Neutrophil (primary cell): ENCODE data around the gene OSBPL2.

Experiments
- H3K27ac ChIP-seq: fragments of 200-600 bp; sonication (generic); 2 replicates; pipeline ENCODE4 v1.5.1; 2016; ENCODE audit warnings: mild to moderate bottlenecking, moderate library complexity
- H3K27me3 ChIP-seq: fragments of 200-600 bp; sonication (generic); 2 replicates; pipeline ENCODE4 v1.6.0; 2016; ENCODE audit warnings: mild to moderate bottlenecking
- H3K36me3 ChIP-seq: fragments of 200-600 bp; sonication (generic); 2 replicates; pipeline ENCODE4 v1.5.1; 2017
- H3K4me1 ChIP-seq, 2 experiments: fragments of 200-600 bp in 1 of 2; sonication (generic) in 1 of 2; 1 replicate in 1 of 2; 2 replicates in 1 of 2; pipeline versions ENCODE4 v1.5.1 to v1.6.1; 2013 to 2016; ENCODE audit warnings: low read depth in 1 of 2, low read length in 1 of 2, mild to moderate bottlenecking in 1 of 2, moderate library complexity in 1 of 2; ENCODE audit not compliant: control insufficient read depth in 1 of 2, insufficient read depth in 1 of 2
- H3K4me3 ChIP-seq, 2 experiments: fragments of 200-600 bp in 1 of 2; sonication (generic) in 1 of 2; 1 replicate in 1 of 2; 2 replicates in 1 of 2; pipeline ENCODE4 v1.5.1; 2013 to 2016; ENCODE audit warnings: low read depth in 1 of 2, low read length in 1 of 2, mild to moderate bottlenecking in 1 of 2, moderate library complexity in 1 of 2
- H3K9me3 ChIP-seq: fragments of 200-600 bp; sonication (generic); 2 replicates; pipeline ENCODE4 v1.5.1; 2016
- TF ChIP-seq, protein P1 (sequence below): fragments of 200-600 bp; sonication (generic); IDR thresholded peaks from 2 replicates; pipeline ENCODE4 v1.5.1; 2016; ENCODE audit warnings: antibody characterized with exemption

Gene OSBPL2

DNA sequence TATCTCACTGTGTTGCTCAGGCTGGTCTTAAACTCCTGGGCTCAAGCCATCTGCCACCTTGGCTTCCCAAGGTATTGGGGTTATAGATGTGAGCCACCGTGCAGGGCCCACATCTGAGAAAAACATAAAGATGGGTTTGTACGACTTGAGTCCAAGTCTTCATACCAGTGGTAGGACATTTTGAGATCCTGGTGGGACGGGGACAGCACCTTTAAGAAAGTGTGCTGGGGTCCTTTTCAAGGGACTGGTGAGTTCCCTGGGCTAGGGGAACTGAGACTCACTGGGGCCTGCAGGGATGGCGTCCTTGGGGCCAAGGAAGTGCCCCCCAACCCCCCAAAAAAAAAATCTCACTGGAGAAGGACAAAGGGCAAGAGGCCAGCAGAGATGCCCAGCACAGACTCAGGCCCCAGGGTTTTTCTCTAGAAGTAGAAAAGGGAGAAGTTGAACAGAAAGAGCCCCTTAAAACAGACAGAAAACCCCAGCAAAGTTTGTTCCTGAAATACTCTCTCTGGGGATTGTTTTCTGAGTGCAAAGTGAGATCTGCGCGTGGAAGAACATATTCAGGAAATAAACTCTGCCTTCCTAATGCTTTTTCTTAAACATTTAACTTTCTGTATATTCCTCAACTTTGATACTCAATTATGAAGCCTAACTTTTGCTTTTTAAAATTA is 10.7 kb downstream of the OSBPL2 start:
- peaks cover 15 to 31% of the 10 kb centered on the region in 2 experiments for H3K4me1 ChIP-seq
- no peak overlapping the region for H3K4me3 ChIP-seq
- H3K36me3 ChIP-seq = peaks cover 45% of the 10 kb centered on the region
- TF ChIP-seq, protein P1, sequence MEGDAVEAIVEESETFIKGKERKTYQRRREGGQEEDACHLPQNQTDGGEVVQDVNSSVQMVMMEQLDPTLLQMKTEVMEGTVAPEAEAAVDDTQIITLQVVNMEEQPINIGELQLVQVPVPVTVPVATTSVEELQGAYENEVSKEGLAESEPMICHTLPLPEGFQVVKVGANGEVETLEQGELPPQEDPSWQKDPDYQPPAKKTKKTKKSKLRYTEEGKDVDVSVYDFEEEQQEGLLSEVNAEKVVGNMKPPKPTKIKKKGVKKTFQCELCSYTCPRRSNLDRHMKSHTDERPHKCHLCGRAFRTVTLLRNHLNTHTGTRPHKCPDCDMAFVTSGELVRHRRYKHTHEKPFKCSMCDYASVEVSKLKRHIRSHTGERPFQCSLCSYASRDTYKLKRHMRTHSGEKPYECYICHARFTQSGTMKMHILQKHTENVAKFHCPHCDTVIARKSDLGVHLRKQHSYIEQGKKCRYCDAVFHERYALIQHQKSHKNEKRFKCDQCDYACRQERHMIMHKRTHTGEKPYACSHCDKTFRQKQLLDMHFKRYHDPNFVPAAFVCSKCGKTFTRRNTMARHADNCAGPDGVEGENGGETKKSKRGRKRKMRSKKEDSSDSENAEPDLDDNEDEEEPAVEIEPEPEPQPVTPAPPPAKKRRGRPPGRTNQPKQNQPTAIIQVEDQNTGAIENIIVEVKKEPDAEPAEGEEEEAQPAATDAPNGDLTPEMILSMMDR = no peak
- no peaks in the 10 kb centered on the region for H3K27me3 ChIP-seq
- no peaks in the 10 kb centered on the region for H3K9me3 ChIP-seq
- H3K27ac ChIP-seq = peak overlapping the region; percentile 7

DNA sequence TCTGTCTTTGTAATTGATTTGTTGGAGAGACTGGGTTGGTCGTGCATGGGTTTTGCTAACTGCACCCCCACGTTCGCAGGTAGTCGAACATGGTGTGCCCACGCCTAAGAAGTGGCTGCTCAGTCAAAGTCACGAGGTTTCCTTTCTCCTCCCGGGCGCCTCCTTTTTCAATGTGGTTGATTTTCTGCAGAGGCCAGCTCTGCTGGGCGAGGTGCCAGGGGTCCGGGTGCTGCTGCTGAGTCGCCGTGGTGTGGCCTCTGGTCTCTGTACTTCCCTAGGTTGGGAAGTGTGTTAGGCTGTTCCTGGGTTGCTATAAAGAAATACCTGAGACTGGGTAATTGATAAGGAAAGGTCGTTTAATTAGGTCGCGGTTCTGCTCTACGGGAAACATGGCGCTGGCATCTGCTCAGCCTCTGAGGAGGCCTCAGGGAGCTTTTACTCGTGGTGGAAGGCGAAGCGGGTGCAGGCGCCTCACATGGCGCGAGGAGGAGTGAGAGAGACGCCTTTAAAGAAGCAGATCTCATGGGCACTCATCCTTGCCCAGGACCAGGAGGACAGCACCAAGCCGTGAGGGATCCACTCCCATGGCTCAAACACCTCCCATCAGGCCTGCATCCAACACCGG is 14.1 kb downstream of the OSBPL2 start:
- TF ChIP-seq, protein P1 = no peak
- Histone ChIP-seq H3K4me1 (no peaks in the 10 kb centered on the region), H3K4me3 (no peak overlapping the region), H3K27ac (no peak overlapping the region), H3K36me3 (peaks cover 48% of the 10 kb centered on the region), H3K27me3 (no peaks in the 10 kb centered on the region), H3K9me3 (no peaks in the 10 kb centered on the region)

DNA sequence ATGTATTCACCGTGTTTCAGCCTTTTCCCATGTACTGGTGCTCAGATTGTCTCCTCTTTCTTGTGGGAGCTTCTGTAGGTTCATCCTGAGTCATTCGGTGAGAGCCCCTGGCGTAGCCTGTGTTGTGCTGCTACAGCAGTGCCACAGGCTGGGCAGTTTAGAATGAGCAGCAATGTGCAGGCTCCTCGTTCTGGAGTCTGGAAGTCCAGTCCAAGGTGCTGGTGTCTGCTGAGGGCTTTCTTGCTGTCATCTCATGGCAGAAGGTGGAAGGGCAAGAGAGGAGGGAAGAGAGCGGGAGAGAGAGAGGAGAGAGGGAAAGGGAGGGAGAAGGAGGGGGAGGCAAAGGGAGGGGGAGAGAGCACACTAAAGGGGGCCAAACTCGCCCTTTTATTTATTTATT is 15.1 kb downstream of the OSBPL2 start:
- H3K4me3 ChIP-seq = no peak overlapping the region
- peaks cover 57% of the 10 kb centered on the region for H3K36me3 ChIP-seq
- H3K27ac ChIP-seq = no peak overlapping the region
- no peaks in the 10 kb centered on the region for H3K4me1 ChIP-seq
- H3K27me3 ChIP-seq = no peaks in the 10 kb centered on the region
- no peaks in the 10 kb centered on the region for H3K9me3 ChIP-seq
- TF ChIP-seq, protein P1 = no peak

DNA sequence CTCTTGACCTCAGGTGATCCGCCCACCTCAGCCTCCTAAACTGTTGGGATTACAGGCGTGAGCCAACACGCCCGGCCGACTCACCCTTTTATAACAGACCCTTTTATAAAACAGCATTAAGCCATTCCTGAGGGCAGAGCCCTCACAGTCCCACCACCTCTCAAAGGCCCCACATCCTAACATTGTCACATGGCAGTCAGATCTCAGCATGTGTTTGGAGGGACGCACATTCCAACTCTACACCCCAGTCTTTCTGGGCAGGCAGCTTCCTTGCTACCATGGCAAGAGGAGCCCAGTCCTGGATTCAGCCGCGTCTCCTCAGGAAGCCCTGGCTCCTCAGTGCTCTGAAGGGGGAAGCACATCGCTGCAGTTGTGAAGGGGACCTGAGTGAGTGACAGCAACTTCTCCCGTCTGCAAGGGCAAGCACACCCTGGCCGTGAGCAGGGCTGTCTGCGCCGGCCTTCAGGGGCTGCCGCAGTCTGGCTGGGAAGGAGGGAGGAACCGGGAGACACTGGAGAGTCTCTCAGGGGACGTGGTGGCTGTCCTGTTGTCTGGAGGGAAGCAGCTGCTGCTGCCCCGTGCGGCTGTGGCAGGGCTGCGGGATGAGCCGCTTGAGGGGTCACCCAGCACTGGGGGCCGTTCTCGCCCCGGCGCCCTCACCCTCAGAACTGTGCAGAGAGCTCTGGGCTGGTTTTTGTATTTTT is 15.9 kb downstream of the OSBPL2 start:
- Histone ChIP-seq H3K27ac (no peak overlapping the region), H3K4me1 (no peaks in the 10 kb centered on the region), H3K4me3 (no peak overlapping the region), H3K36me3 (peaks cover 65% of the 10 kb centered on the region), H3K27me3 (no peaks in the 10 kb centered on the region), H3K9me3 (no peaks in the 10 kb centered on the region)
- TF ChIP-seq, protein P1 = no peak

DNA sequence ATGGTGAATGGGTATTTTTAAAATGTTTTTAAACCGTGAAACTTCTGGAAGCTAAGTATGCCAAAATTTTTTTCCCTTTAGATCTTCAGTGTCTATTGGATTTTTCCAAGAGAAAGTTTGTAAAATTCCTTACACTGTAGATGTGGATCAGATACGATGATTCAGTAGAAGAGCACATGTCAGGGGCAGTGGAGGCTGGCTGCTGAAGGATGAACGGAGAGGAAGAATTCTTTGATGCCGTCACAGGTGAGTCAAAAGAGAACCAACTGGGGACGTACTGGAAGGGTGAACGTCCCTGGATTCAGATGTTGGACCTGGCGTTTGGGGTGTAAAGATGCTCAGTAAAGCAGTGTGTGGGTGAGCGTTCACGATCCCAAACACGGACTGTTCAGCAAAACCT is 17.7 kb downstream of the OSBPL2 start:
- Histone ChIP-seq H3K27ac (no peak overlapping the region), H3K4me3 (no peak overlapping the region), H3K4me1 (no peaks in the 10 kb centered on the region), H3K36me3 (peaks cover 83% of the 10 kb centered on the region), H3K9me3 (no peaks in the 10 kb centered on the region), H3K27me3 (no peaks in the 10 kb centered on the region)
- TF ChIP-seq, protein P1 = no peak
